HEK293 (cell line): ENCODE data around the gene MYO9B.

Source experiments
- GLIS2 ChIP-seq: fragments of 450-650 bp; formaldehyde crosslinking; IDR thresholded peaks from 2 replicates; pipeline ENCODE4 v1.5.1; 2016; ENCODE audit warnings: missing biosample characterization, missing genetic modification characterization
- KLF1 ChIP-seq: fragments of 450-650 bp; formaldehyde crosslinking; IDR thresholded peaks from 2 replicates; pipeline ENCODE4 v1.5.1; 2016; ENCODE audit warnings: missing biosample characterization, missing genetic modification characterization
- KLF8 ChIP-seq: fragments of 450-650 bp; formaldehyde crosslinking; IDR thresholded peaks from 2 replicates; pipeline ENCODE4 v1.5.1; 2016; ENCODE audit warnings: missing biosample characterization, missing genetic modification characterization
- MZF1 ChIP-seq: fragments of 450-650 bp; formaldehyde crosslinking; IDR thresholded peaks from 2 replicates; pipeline ENCODE4 v1.5.1; 2017; ENCODE audit warnings: missing biosample characterization, missing genetic modification characterization, borderline replicate concordance
- PRDM1 ChIP-seq: fragments of 450-650 bp; formaldehyde crosslinking; IDR thresholded peaks from 2 replicates; pipeline ENCODE4; 2016; ENCODE audit warnings: missing biosample characterization, missing genetic modification characterization
- SP3 ChIP-seq: fragments of 450-650 bp; formaldehyde crosslinking; IDR thresholded peaks from 2 replicates; pipeline ENCODE4 v1.5.1; 2016; ENCODE audit warnings: missing biosample characterization, missing genetic modification characterization
- TCF7L2 ChIP-seq: IDR thresholded peaks from 2 replicates; pipeline ENCODE4 v1.6.1; 2011; ENCODE audit warnings: low read depth, mild to moderate bottlenecking, inconsistent platforms, low read length, moderate library complexity, borderline replicate concordance
- TRIM28 ChIP-seq: IDR thresholded peaks from 2 replicates; pipeline ENCODE4 v1.6.1; 2011; ENCODE audit warnings: low read length, control low read depth, borderline replicate concordance
- YY1 ChIP-seq: fragments of 450-650 bp; formaldehyde crosslinking; IDR thresholded peaks from 2 replicates; pipeline ENCODE4 v1.5.1; 2018; ENCODE audit warnings: missing biosample characterization, missing genetic modification characterization
- ZBTB48 ChIP-seq: fragments of 450-650 bp; formaldehyde crosslinking; IDR thresholded peaks from 2 replicates; pipeline ENCODE4 v1.5.1; 2016; ENCODE audit warnings: missing biosample characterization, missing genetic modification characterization
- ZNF157 ChIP-seq: fragments of 450-650 bp; formaldehyde crosslinking; IDR thresholded peaks from 2 replicates; pipeline ENCODE4 v1.5.1; 2016; ENCODE audit warnings: missing biosample characterization, missing genetic modification characterization
- ZNF24 ChIP-seq: fragments of 450-650 bp; formaldehyde crosslinking; IDR thresholded peaks from 2 replicates; pipeline ENCODE4 v1.5.1; 2016; ENCODE audit warnings: missing biosample characterization, missing genetic modification characterization
- ZNF335 ChIP-seq: fragments of 450-650 bp; formaldehyde crosslinking; conservative IDR thresholded peaks from 2 replicates; pipeline ENCODE4 v1.5.1; 2016; ENCODE audit warnings: missing biosample characterization, missing genetic modification characterization
- ZNF416 ChIP-seq: fragments of 450-650 bp; formaldehyde crosslinking; IDR thresholded peaks from 2 replicates; pipeline ENCODE4 v1.5.1; 2016; ENCODE audit warnings: missing biosample characterization, missing genetic modification characterization
- ZNF501 ChIP-seq: fragments of 450-650 bp; formaldehyde crosslinking; IDR thresholded peaks from 2 replicates; pipeline ENCODE4 v1.5.1; 2016; ENCODE audit warnings: missing biosample characterization, missing genetic modification characterization
- ZNF529 ChIP-seq: fragments of 450-650 bp; formaldehyde crosslinking; IDR thresholded peaks from 2 replicates; pipeline ENCODE4 v1.5.1; 2017; ENCODE audit warnings: missing genetic modification characterization, missing biosample characterization; ENCODE audit not compliant: insufficient replicate concordance
- ZNF654 ChIP-seq: fragments of 450-650 bp; formaldehyde crosslinking; IDR thresholded peaks from 2 replicates; pipeline ENCODE4 v1.5.1; 2016; ENCODE audit warnings: low read depth, missing biosample characterization, missing genetic modification characterization
- ZNF670 ChIP-seq: fragments of 450-650 bp; formaldehyde crosslinking; IDR thresholded peaks from 2 replicates; pipeline ENCODE4 v1.5.1; 2016; ENCODE audit warnings: missing biosample characterization, missing genetic modification characterization, low read depth
- ZNF830 ChIP-seq: fragments of 450-650 bp; IDR thresholded peaks from 2 replicates; pipeline ENCODE4 v1.5.0; 2018; ENCODE audit warnings: missing biosample characterization, missing genetic modification characterization, low read depth, mild to moderate bottlenecking, moderate library complexity
- ZNF837 ChIP-seq: fragments of 450-650 bp; formaldehyde crosslinking; IDR thresholded peaks from 2 replicates; pipeline ENCODE4 v1.5.1; 2016; ENCODE audit warnings: missing biosample characterization, missing genetic modification characterization
- ZXDB ChIP-seq: fragments of 450-650 bp; formaldehyde crosslinking; IDR thresholded peaks from 2 replicates; pipeline ENCODE4 v1.5.1; 2016; ENCODE audit warnings: missing biosample characterization, missing genetic modification characterization
- TF ChIP-seq, protein P1 (sequence below): fragments of 450-650 bp; formaldehyde crosslinking; IDR thresholded peaks from 2 replicates; pipeline ENCODE4 v1.5.1; 2016; ENCODE audit warnings: missing biosample characterization, missing genetic modification characterization
- TF ChIP-seq, protein P2 (sequence below): fragments of 450-650 bp; formaldehyde crosslinking; IDR thresholded peaks from 2 replicates; pipeline ENCODE4 v1.5.1; 2016; ENCODE audit warnings: missing biosample characterization, missing genetic modification characterization
- TF ChIP-seq, protein P3 (sequence below): fragments of 450-650 bp; formaldehyde crosslinking; IDR thresholded peaks from 2 replicates; pipeline ENCODE4 v1.5.1; 2016; ENCODE audit warnings: missing biosample characterization, missing genetic modification characterization
- TF ChIP-seq, protein P4 (sequence below): fragments of 450-650 bp; formaldehyde crosslinking; IDR thresholded peaks from 2 replicates; pipeline ENCODE4 v1.5.1; 2017; ENCODE audit warnings: missing biosample characterization, missing genetic modification characterization
- TF ChIP-seq, protein P5 (sequence below): fragments of 450-650 bp; formaldehyde crosslinking; IDR thresholded peaks from 2 replicates; pipeline ENCODE4 v1.5.1; 2017; ENCODE audit warnings: missing biosample characterization, mild to moderate bottlenecking, missing genetic modification characterization, moderate library complexity
- TF ChIP-seq, protein P6 (sequence below): fragments of 450-650 bp; IDR thresholded peaks from 2 replicates; pipeline ENCODE4 v1.5.1; 2018; ENCODE audit warnings: missing biosample characterization, missing genetic modification characterization

Gene MYO9B

DNA sequence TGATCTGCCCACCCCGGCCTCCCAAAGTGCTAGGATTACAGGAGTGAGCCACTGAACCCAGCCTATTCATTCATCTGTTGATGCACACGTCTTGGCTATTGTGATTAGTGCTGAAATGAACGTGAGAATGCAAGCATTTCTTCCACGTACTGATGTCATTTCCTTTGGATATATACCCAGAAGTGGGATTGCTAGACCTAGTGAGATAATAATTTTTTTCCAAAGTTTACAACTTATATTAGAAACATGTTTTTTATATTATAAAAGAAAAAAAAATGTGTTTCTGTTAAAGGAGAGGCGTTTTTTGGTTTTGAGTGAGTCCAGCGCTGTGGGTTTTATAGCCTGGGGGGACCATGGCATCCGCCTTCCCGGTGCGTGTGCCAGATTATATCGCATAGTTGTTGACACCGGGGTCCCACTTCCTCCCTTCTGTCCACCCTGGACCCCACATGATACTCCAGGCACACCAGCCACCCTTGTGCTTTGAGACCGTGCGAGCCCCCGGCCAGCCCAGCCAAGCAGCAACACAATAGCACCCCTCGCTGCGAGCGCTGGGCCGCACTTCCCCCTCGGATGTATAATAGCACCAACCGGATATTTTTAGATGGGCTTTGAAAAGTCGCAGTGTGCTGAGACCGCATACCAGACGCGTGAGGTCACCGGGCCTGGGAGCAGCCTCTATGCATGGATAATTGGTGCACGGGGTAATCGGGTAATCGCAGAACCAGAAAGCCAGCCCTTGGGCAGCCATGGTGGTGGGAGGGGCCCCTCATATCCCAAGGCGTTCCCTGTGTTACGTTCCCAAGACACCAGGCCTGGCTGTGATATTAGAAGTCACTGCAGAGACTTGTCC lies 59.6 kb downstream of the MYO9B start (continued):
- TF ChIP-seq, protein P1, sequence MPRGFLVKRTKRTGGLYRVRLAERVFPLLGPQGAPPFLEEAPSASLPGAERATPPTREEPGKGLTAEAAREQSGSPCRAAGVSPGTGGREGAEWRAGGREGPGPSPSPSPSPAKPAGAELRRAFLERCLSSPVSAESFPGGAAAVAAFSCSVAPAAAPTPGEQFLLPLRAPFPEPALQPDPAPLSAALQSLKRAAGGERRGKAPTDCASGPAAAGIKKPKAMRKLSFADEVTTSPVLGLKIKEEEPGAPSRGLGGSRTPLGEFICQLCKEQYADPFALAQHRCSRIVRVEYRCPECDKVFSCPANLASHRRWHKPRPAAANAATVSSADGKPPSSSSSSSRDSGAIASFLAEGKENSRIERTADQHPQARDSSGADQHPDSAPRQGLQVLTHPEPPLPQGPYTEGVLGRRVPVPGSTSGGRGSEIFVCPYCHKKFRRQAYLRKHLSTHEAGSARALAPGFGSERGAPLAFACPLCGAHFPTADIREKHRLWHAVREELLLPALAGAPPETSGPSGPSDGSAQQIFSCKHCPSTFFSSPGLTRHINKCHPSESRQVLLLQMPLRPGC (tag by site-specific recombination): peak; percentile 75
- TF ChIP-seq ZNF670 (tag by site-specific recombination) (no peak), ZNF501 (tag by site-specific recombination) (0 out of 2 replicates have a peak, but pooled peaks have one; percentile 44), ZNF654 (no peak), ZNF157 (tag by site-specific recombination) (no peak), ZXDB (tag by site-specific recombination) (peak; percentile 83), KLF8 (tag by site-specific recombination) (peak; percentile 85), ZNF529 (tag by site-specific recombination) (no peak), ZNF24 (tag by site-specific recombination) (peak; percentile 82), KLF1 (tag by site-specific recombination) (peak; percentile 47; the same call in 1 of the 2 replicates), TRIM28 (peak; percentile 89; the same call in 1 of the 2 replicates), ZNF830 (tag by site-specific recombination) (no peak), ZNF416 (no peak), SP3 (tag by site-specific recombination) (peak; percentile 44), PRDM1 (tag by site-specific recombination) (no peak), TCF7L2 (peak; percentile 38; the same call in 1 of the 2 replicates), MZF1 (tag by site-specific recombination) (0 out of 2 replicates have a peak, but pooled peaks have one; percentile 45), GLIS2 (tag by site-specific recombination) (peak; percentile 66), ZBTB48 (tag by site-specific recombination) (no peak), ZNF837 (tag by site-specific recombination) (no peak), ZNF335 (tag by site-specific recombination) (peak; percentile 89), YY1 (tag by site-specific recombination) (peak; percentile 45; the same call in 1 of the 2 replicates)
- TF ChIP-seq, protein P2, sequence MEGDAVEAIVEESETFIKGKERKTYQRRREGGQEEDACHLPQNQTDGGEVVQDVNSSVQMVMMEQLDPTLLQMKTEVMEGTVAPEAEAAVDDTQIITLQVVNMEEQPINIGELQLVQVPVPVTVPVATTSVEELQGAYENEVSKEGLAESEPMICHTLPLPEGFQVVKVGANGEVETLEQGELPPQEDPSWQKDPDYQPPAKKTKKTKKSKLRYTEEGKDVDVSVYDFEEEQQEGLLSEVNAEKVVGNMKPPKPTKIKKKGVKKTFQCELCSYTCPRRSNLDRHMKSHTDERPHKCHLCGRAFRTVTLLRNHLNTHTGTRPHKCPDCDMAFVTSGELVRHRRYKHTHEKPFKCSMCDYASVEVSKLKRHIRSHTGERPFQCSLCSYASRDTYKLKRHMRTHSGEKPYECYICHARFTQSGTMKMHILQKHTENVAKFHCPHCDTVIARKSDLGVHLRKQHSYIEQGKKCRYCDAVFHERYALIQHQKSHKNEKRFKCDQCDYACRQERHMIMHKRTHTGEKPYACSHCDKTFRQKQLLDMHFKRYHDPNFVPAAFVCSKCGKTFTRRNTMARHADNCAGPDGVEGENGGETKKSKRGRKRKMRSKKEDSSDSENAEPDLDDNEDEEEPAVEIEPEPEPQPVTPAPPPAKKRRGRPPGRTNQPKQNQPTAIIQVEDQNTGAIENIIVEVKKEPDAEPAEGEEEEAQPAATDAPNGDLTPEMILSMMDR (tag by site-specific recombination): no peak
- TF ChIP-seq, protein P3, sequence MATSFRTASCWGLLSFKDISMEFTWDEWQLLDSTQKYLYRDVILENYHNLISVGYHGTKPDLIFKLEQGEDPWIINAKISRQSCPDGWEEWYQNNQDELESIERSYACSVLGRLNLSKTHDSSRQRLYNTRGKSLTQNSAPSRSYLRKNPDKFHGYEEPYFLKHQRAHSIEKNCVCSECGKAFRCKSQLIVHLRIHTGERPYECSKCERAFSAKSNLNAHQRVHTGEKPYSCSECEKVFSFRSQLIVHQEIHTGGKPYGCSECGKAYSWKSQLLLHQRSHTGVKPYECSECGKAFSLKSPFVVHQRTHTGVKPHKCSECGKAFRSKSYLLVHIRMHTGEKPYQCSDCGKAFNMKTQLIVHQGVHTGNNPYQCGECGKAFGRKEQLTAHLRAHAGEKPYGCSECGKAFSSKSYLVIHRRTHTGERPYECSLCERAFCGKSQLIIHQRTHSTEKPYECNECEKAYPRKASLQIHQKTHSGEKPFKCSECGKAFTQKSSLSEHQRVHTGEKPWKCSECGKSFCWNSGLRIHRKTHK (tag by site-specific recombination): no peak
- TF ChIP-seq, protein P4, sequence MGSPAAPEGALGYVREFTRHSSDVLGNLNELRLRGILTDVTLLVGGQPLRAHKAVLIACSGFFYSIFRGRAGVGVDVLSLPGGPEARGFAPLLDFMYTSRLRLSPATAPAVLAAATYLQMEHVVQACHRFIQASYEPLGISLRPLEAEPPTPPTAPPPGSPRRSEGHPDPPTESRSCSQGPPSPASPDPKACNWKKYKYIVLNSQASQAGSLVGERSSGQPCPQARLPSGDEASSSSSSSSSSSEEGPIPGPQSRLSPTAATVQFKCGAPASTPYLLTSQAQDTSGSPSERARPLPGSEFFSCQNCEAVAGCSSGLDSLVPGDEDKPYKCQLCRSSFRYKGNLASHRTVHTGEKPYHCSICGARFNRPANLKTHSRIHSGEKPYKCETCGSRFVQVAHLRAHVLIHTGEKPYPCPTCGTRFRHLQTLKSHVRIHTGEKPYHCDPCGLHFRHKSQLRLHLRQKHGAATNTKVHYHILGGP (tag by site-specific recombination): peak; percentile 76
- TF ChIP-seq, protein P5, sequence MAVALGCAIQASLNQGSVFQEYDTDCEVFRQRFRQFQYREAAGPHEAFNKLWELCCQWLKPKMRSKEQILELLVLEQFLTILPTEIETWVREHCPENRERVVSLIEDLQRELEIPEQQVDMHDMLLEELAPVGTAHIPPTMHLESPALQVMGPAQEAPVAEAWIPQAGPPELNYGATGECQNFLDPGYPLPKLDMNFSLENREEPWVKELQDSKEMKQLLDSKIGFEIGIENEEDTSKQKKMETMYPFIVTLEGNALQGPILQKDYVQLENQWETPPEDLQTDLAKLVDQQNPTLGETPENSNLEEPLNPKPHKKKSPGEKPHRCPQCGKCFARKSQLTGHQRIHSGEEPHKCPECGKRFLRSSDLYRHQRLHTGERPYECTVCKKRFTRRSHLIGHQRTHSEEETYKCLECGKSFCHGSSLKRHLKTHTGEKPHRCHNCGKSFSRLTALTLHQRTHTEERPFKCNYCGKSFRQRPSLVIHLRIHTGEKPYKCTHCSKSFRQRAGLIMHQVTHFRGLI: peak; percentile 89
- TF ChIP-seq, protein P6, sequence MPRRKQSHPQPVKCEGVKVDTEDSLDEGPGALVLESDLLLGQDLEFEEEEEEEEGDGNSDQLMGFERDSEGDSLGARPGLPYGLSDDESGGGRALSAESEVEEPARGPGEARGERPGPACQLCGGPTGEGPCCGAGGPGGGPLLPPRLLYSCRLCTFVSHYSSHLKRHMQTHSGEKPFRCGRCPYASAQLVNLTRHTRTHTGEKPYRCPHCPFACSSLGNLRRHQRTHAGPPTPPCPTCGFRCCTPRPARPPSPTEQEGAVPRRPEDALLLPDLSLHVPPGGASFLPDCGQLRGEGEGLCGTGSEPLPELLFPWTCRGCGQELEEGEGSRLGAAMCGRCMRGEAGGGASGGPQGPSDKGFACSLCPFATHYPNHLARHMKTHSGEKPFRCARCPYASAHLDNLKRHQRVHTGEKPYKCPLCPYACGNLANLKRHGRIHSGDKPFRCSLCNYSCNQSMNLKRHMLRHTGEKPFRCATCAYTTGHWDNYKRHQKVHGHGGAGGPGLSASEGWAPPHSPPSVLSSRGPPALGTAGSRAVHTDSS (tag by site-specific recombination): no peak
